HG02798 (cell line): ENCODE measurements around the gene RGS6.

Source experiments
- ATAC-seq: cut with Tn5 transposase; IDR thresholded peaks from one replicate; pipeline ENCODE4 v1.9.1; 2021; ENCODE audit warnings: mild to moderate bottlenecking; ENCODE audit not compliant: unreplicated experiment, poor library complexity

The RGS6 gene

GRCh38 chr14:72002731-72003130 lies 70.5 kb downstream of the RGS6 start:
- no peak for ATAC-seq

GRCh38 chr14:72008666-72009065 lies 76.4 kb downstream of the RGS6 start:
- no peak for ATAC-seq

GRCh38 chr14:72010474-72010873 lies 78.2 kb downstream of the RGS6 start:
- ATAC-seq: no peak

GRCh38 chr14:72013721-72014345 lies 81.6 kb downstream of the RGS6 start:
- no peak for ATAC-seq

GRCh38 chr14:72014486-72014885 lies 82.3 kb downstream of the RGS6 start:
- ATAC-seq: no peak

- no peak for ATAC-seq
Measured at GRCh38 chr14:72017290-72017689, 85.1 kb downstream of the RGS6 start.

- ATAC-seq: no peak
Measured at GRCh38 chr14:72023128-72024042, 91.2 kb downstream of the RGS6 start.

- ATAC-seq: no peak
Measured at GRCh38 chr14:72024043-72024407, 91.8 kb downstream of the RGS6 start.

- no peak for ATAC-seq
Measured at GRCh38 chr14:72024504-72024903, 92.3 kb downstream of the RGS6 start.

GRCh38 chr14:72026536-72026935 lies 94.3 kb downstream of the RGS6 start:
- ATAC-seq: no peak

GRCh38 chr14:72027061-72027460 lies 94.8 kb downstream of the RGS6 start:
- no peak for ATAC-seq

- no peak for ATAC-seq
Measured at GRCh38 chr14:72033365-72033764, 101.1 kb downstream of the RGS6 start.

GRCh38 chr14:72040528-72040927 lies 108.3 kb downstream of the RGS6 start:
- ATAC-seq: no peak

GRCh38 chr14:72045271-72045670 lies 113.0 kb downstream of the RGS6 start:
- ATAC-seq: no peak

- ATAC-seq: no peak
Measured at GRCh38 chr14:72045885-72046284, 113.7 kb downstream of the RGS6 start.

- ATAC-seq: peak; percentile 35
Measured at GRCh38 chr14:72049462-72049861, 117.2 kb downstream of the RGS6 start.

- ATAC-seq: no peak
Measured at GRCh38 chr14:72052356-72052755, 120.1 kb downstream of the RGS6 start.

GRCh38 chr14:72053651-72054050 lies 121.4 kb downstream of the RGS6 start:
- ATAC-seq: no peak

GRCh38 chr14:72054911-72055310 lies 122.7 kb downstream of the RGS6 start:
- no peak for ATAC-seq

GRCh38 chr14:72057701-72058285 lies 125.6 kb downstream of the RGS6 start:
- no peak for ATAC-seq

GRCh38 chr14:72060460-72060859 lies 128.2 kb downstream of the RGS6 start:
- no peak for ATAC-seq
